Measurements from ENCODE around the gene ITGB5.
"Not testable (repeated sequence)": the region's sequence is repeated elsewhere in the genome, so short reads cannot be mapped to it uniquely, and the experiment has no call there.

Gene ITGB5

GRCh38 chr3:124812291-124813265 is 74.6 kb downstream of the ITGB5 start:
- peak; percentile 95 for DNase-seq

GRCh38 chr3:124811436-124811835 is 75.7 kb downstream of the ITGB5 start:
- DNase-seq = peak; percentile 36

DNA sequence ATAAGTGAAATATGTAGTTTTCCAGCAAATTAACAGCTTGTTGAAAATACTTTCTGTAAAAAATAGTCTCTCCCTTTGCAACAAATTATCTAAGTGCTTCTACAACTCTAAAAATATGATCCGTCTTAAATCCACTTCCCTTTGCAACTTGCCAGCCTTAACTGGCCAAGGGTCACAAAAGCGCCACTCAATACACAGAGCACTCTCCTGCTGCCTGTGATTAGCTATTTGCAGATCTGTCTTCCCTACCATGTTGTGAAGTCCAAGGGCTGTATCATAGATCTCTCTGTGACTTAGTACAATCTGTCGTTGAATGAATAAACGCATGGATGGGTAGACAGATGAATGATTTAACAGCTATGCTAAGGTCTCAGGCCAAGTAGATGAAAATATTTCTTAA is 76.2 kb downstream of the ITGB5 start:
- no peak for DNase-seq

DNA sequence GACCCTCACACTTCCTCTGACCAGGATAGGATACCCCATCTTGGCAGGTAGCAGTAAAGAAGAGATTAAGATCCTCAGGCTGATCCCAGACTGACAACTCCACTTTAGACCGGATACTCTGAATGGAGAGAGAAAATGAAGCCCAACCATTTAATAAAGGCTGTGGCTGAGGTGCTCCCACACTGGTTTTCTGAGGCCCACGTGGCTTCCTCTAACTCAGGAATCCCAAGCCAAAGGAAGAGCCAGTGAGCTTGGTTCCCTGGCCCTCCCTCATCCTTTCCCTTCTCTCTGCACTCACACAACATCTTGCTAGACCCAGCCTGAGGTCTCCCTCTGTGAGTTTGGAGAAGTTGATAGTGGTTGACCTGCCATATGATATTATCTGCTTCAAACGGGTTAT is 78.1 kb downstream of the ITGB5 start:
- no peak for DNase-seq

DNA sequence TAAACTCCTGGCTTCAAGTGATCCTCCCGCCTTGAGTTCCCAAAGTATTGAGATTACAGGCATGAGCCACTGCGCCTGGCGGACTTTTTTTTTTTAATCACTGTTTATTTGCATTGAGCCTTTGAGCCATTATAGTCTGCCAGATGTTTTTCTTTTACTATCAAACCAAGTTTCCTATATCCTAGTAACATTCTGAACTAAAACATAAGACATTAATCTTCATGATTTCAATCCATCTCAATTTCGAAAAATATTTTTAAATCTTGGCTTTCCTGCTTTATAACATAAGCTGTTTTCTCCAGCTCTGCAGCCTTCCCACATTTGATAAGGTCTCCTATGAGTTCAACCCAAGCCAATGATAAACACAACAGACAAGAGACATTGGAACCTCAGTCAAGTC is 81.5 kb downstream of the ITGB5 start:
- DNase-seq = no peak

GRCh38 chr3:124804875-124805274 is 82.3 kb downstream of the ITGB5 start:
- DNase-seq = no peak

- no peak for DNase-seq
Measured at GRCh38 chr3:124802702-124803101, 84.5 kb downstream of the ITGB5 start.

- DNase-seq = no peak
Measured at GRCh38 chr3:124802061-124802698, 85.0 kb downstream of the ITGB5 start.

GRCh38 chr3:124800511-124801258 is 86.5 kb downstream of the ITGB5 start:
- DNase-seq = no peak

GRCh38 chr3:124800076-124800475 is 87.1 kb downstream of the ITGB5 start:
- DNase-seq = no peak

DNA sequence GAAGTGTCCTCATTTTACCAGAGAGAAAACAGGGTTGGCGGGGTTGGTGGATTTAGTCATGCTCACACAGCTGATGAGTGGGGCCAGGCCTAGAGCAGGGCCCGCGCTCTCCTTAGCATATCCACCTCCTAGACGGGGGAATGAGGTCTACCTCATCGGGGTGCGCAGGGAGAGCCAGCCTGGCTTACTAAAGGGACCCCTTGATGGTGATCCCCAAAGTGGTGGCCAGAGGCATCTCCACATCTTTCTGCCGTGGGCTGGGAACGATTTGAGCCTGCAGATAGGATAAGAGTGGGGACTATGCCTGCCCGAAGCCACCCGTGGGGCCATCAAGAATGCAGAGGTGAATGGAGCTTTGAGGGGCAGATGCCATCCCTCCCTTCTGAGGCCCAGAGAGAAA is 87.5 kb downstream of the ITGB5 start:
- DNase-seq = no peak

DNA sequence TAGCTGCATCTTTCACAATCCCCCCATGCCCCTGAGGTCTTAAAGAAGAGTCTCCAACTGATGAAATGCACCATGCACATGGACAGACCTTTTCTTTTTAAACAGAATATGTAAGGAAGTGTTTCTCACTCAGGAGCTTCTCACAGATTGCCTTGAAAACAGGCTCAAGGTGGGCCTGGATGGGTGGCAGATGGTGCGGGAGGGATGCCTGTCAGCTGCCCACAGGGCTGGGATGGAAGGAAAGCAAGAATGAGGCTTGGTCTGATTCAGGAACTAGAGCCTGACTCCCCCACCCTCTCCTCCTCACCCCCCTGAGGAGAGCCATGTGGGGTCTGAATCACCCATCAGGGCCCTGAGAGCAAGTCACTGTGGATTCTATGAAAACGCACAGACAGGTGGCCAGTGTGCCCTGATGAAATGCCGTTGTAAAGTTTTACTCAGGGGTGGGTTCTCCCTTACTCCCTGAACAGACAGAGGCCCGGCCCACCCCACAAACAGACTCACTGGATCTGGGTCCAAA is 89.7 kb downstream of the ITGB5 start:
- DNase-seq = no peak

- no peak for DNase-seq
Measured at GRCh38 chr3:124796477-124796876, 90.7 kb downstream of the ITGB5 start.

DNA sequence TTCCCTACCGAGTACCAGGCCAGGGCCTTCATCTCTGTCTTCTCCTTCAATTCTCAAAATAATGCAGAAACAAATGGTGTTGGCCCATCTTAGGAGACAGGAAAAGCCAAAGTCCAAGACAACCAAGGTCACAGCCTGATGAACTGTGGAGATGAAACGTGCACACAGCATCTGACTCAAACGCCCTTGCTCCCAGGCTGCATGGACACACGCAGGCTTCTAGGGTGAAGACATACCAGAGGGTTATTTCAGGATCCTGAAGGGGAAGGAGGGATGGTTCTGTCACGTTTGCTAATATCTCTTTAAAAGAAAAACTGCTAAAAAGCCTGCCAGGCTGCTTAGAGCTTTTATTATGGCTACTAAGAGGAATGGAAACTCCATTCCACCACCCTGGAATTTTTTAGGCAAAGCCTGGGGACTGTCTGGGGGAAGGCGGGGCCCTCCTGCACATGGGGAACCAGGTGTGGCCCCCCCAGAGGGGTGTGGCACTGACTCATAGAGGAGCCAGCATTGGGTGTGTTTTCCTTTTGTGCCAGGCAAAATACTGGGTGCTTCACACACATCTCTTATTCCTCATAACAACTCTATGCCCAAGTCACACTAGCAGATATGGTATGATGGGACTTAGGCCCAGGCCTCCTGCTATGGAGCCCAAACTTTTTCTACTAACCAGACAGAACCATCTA is 94.0 kb downstream of the ITGB5 start:
- DNase-seq = peak; percentile 53

GRCh38 chr3:124792341-124793040 is 94.7 kb downstream of the ITGB5 start:
- peak; percentile 24 for DNase-seq

DNA sequence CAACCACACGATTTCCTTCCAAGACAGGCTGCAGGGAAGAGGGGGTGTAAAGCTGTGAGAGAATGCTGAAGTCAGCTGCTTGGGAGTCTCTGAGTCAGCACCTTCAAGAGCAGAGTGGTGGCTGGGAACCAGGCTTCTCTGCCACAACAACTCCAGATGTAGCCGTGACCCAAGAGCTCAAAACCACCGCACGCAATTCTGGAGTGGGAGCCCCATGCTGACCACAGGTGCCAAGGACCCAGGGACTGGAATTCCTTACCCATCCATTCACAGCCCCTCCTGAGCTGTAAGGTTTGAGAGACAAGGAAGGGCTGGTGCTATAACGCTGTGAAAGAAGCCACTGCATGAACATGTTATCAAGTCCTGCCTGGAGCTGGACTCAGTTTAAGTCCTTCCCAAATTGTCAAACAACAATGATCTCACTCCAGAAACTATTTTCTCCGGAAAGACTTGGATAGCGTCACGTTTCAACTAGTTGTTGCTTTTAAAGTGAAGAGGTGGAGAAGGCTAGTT is 95.5 kb downstream of the ITGB5 start:
- DNase-seq = peak; percentile 92

DNA sequence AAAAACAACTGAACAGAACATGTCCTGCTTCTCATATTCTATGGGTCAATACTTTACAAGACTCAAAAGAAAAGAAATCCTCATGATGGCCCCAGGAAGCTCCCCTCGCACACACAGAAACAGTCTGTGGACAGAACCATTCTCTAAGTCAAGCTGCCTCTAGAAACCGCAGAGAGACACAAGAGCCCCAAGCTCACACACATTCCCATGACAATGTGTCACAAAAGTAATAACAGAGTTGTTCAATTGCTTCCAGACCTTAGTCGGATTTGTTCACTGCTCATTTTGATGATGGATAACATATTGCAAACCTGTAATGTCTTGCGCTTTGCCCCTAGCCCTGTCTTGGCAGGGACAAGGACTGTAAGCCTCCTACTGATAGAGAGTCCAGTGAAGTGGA is 96.0 kb downstream of the ITGB5 start:
- DNase-seq = no peak

GRCh38 chr3:124789103-124789502 is 98.1 kb downstream of the ITGB5 start:
- DNase-seq = not testable (repeated sequence)

DNA sequence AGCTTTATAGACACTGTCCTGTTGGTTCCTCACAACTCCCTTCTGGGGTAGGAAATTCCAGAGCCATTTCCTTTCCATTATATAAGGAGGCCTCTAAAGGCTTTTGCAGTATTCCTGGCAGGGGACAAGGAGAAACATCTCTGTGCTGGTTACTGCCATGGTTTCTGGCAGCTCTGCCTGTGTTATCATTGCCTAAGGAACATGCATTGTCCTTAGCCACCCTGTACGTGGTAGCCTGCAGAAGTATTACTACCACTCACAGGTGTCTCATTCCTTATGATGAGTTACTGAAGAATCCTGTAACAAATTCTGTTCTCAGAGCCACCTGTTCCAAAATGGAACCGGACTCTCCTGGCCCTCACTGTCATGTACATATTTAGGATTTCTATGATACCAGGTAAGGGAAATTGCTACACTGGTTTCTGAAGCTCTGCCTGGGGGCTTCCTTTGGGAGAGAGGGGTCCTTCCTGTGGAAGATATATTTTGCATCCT is 98.9 kb downstream of the ITGB5 start:
- no peak for DNase-seq

GRCh38 chr3:124787476-124788195 is 99.5 kb downstream of the ITGB5 start:
- DNase-seq = peak; percentile 17

All from HCEC 1CT (cell line).